SH-SY5Y (cell line): ENCODE data around the gene TNRC18.

Experiments used
- GATA2 ChIP-seq: IDR thresholded peaks from 2 replicates; pipeline ENCODE4 v1.6.1; 2011; ENCODE audit warnings: mild to moderate bottlenecking, low read depth, low read length
- GATA3 ChIP-seq: IDR thresholded peaks from 2 replicates; pipeline ENCODE4 v1.6.1; 2011; ENCODE audit warnings: low read depth, mild to moderate bottlenecking, low read length, moderate library complexity

Gene TNRC18

DNA sequence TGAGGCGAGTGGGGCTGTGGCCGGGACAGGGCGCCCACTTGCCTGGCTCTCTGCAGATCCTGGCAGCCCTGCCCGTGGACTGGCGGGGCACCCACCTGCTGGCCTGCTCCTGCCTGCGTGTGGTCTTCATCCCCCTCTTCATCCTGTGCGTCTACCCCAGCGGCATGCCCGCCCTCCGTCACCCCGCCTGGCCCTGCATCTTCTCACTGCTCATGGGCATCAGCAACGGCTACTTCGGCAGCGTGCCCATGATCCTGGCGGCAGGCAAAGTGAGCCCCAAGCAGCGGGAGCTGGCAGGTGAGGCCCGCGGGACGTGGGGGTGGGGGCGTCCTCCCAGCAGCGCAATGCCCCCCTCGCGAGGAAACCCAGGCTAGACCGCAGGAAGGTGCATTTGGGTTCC lies 123.3 kb downstream of the TNRC18 start:
- TF ChIP-seq GATA2 (no peak), GATA3 (no peak)

- TF ChIP-seq GATA3 (no peak), GATA2 (no peak)
Observed at GRCh38 chr7:5296611-5297226, 126.9 kb downstream of the TNRC18 start.

DNA sequence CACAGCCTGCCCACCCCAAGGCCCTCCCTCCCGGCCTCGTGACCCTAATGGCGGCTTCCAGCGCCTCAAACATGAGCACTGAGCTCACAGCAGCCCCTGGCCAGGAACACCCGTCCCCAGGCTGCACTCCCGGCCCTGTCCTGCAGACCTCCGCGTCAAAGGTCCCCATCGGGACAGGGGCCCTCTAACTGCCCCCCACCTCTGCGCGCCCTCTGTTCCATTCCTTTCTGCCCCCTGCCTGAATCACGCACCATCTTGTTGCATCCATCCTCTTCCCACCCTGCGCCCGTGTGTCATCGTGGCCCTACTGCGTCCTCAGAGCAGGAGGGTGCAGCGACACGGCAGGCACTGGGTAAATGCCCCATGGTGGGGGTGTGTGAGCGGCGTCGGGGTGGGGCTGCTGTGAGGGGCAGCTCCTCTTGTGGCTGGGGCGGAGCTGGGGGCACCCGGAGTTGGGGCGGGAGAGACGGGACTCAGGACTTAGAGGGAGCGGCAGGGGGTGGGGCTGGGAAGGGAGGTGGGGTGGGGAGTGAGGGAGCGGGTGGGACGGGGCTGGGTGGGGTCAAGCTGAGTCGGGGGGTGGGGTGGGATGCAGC lies 127.5 kb downstream of the TNRC18 start:
- no peak for TF ChIP-seq GATA3

GRCh38 chr7:5295039-5296014 lies 128.3 kb downstream of the TNRC18 start:
- TF ChIP-seq GATA2 (no peak), GATA3 (no peak)

DNA sequence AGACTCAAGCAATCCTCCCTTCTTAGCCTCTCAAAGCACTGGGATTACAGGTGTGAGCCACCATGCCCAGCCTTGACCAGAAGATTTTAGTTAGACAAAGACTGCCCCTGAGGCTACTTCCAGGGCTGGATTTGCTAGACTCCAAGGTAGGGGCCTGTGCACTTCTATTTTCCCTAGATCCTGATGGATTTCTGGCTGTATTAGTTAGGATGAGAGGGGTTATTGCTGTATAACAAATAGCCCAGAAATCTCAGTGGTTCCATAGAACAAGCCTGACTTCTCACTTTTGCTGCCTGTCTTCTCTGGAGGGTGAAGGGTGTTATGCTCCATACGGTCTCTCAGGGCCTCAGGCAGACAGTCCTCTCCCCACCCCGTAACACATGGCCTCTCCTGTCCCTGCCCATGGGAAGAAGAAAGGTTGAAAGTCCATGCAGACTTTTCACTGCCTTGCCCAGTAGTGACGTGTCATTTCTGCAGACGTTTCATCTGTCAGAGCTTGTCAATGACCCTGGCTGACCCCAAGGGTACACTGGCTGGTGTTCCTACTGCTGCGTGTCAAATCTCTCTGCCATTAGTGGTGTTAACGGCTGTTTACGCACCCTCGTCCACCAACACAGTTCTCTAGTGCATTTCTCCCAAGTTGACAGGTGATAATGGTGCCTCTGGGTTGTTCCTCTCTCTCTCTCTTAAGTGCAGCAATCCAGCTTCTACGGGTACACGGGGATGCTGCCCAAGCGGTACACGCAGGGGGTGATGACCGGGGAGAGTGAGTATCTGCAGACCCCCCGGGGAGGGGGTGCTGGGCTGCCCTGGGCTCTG lies 129.3 kb downstream of the TNRC18 start:
- no peak for TF ChIP-seq GATA3
- TF ChIP-seq GATA2 = no peak

GRCh38 chr7:5291301-5291700 lies 132.3 kb downstream of the TNRC18 start:
- TF ChIP-seq GATA3 (no peak), GATA2 (no peak)

GRCh38 chr7:5289355-5289754 lies 134.3 kb downstream of the TNRC18 start:
- no peak for TF ChIP-seq GATA3
- no peak for TF ChIP-seq GATA2

GRCh38 chr7:5287802-5288201 lies 135.8 kb downstream of the TNRC18 start:
- no peak for TF ChIP-seq GATA2
- no peak for TF ChIP-seq GATA3

DNA sequence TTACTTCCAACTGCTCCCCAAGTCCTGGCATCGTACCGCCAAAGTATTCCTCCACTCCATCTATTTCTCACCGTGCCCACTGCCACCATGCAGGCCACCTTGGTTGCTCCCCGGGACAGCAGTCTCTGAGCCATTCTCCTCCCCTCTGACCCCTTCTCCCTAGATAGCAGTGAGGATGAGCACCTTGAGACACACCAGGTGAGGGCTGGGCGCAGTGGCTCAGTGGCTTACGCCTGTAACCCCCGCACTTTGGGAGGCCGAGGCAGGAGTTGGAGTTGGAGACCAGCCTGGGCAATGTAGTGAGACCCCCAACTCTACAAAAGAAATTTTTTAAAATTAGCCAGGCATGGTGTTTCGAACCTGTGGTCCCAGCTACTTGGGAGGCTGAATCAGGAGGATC lies 136.7 kb downstream of the TNRC18 start:
- TF ChIP-seq GATA3 = no peak
- TF ChIP-seq GATA2 = no peak

- no peak for TF ChIP-seq GATA2
- no peak for TF ChIP-seq GATA3
Observed at GRCh38 chr7:5284304-5285281, 139.0 kb downstream of the TNRC18 start.

DNA sequence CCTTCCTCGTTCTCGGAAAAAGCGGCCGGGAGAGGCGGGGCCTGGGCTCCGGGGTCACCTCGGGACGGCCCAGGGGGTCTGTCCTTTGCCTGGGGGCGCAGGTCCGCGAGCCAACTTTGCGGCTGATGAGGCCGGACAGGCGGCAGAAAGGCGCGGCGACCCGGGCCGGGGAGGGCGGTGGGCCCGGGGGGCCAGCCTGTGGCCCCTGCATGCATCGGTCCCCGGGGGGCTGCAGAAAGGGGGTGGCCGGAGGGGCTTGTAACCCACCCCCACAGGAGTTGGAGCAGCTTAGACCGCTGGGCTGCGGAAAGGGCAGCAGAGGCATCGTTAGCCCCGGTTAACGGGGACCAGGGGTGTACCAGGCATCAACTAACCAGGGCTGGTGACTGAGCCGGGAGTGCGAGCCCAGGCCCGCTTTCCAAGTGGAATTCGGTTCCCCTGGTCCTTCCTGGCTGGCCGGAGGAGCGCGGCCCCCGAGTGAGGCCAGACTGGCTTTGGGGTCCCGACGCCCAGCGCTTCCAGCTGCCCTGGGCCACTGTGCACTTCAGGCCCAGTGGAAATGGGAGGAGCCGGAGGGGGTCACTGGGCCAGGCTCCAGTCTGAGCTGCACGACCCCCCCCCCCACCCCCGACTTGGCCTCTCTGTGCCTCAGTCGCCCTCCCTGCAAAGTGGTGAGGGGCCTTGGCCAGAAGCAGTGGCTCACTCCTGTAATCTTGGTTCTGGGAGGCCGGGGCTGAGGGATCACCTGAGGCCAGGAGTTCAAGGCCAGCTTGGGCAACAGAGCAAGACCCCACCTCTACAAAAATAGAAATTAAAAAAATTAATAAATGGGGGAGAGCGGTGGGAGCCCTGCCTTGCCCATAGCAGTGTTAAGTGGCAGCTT lies 140.0 kb downstream of the TNRC18 start:
- TF ChIP-seq GATA3 (no peak), GATA2 (no peak)

- TF ChIP-seq GATA2 (no peak), GATA3 (no peak)
Observed at GRCh38 chr7:5282543-5283316, 140.9 kb downstream of the TNRC18 start, which contains the start of gene SLC29A4. TSS of gene SLC29A4 (plus strand) at chr7:5282943. CDS start at chr7:5287817, 4,874 bp downstream.

DNA sequence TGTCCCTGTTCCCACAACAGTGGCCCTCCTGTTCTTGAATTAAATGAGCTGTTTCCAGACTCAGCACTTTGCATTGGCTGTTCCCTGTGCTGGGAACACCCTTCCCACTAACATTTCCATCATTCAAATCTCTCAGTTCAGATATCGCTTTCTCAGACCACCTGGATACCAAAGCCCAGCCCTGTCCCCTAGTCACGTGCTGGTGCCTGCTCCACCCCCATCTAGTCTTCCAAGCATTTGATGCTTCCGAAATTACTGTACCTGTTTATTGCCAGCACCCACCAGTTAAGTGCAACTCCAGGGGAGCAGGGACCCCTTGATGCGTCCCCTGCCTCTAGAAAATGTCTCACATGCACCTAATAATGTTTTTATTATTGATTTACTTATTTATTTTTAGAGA lies 143.9 kb downstream of the TNRC18 start:
- TF ChIP-seq GATA3 (no peak), GATA2 (no peak)
